DOHH2 (cell line): Measurements from ENCODE around the gene CHCHD3.

ENCODE experiments used
- H3F3A ChIP-seq: fragments of 200-600 bp; sonication (generic), shearing (Covaris generic); 2 replicates; pipeline ENCODE4 v1.6.0; 2016; ENCODE audit warnings: antibody characterized with exemption, mild to moderate bottlenecking; ENCODE audit not compliant: control insufficient read depth, insufficient read depth
- H3K27ac ChIP-seq: fragments of 200-600 bp; sonication (generic); 2 replicates; pipeline ENCODE4 v1.5.1; 2014; ENCODE audit warnings: low read depth, mild to moderate bottlenecking, low read length, moderate library complexity
- H3K27me3 ChIP-seq: fragments of 200-600 bp; sonication (generic); 2 replicates; pipeline ENCODE4 v1.6.1; 2014; ENCODE audit warnings: mild to moderate bottlenecking, low read length, mixed read lengths; ENCODE audit not compliant: control insufficient read depth
- H3K36me3 ChIP-seq: fragments of 200-600 bp; sonication (generic); 2 replicates; pipeline ENCODE4 v1.6.1; 2014; ENCODE audit warnings: mild to moderate bottlenecking, low read length, moderate library complexity, mixed read lengths; ENCODE audit not compliant: control insufficient read depth
- H3K4me1 ChIP-seq: fragments of 200-600 bp; sonication (generic); 2 replicates; pipeline ENCODE4 v1.6.1; 2014; ENCODE audit warnings: mild to moderate bottlenecking, low read length, mixed read lengths; ENCODE audit not compliant: control insufficient read depth
- H3K4me2 ChIP-seq: fragments of 200-600 bp; sonication (generic); 2 replicates; pipeline ENCODE4 v1.6.0; 2014; ENCODE audit warnings: mild to moderate bottlenecking, low read length, moderate library complexity
- H3K4me3 ChIP-seq: fragments of 200-600 bp; sonication (generic); 2 replicates; pipeline ENCODE4 v1.5.1; 2014; ENCODE audit warnings: mild to moderate bottlenecking, low read length, mixed read lengths
- H3K79me2 ChIP-seq: fragments of 200-600 bp; sonication (generic); 2 replicates; pipeline ENCODE4 v1.6.1; 2014; ENCODE audit warnings: mild to moderate bottlenecking, low read length, mixed read lengths; ENCODE audit not compliant: control insufficient read depth
- H3K9me2 ChIP-seq: fragments of 200-600 bp; sonication (generic); replicated peaks from 2 replicates; pipeline ENCODE4 v1.6.1; 2014; ENCODE audit warnings: mild to moderate bottlenecking, low read length, mixed read lengths; ENCODE audit not compliant: control insufficient read depth
- H3K9me3 ChIP-seq: fragments of 200-600 bp; sonication (generic); 2 replicates; pipeline ENCODE4 v1.6.1; 2014; ENCODE audit warnings: antibody characterized with exemption, low read length, mixed read lengths; ENCODE audit not compliant: control insufficient read depth, insufficient read depth
- H4K20me1 ChIP-seq: fragments of 200-600 bp; sonication (generic); 2 replicates; pipeline ENCODE4 v1.6.0; 2014; ENCODE audit warnings: low read depth, mild to moderate bottlenecking, antibody characterized with exemption, low read length, moderate library complexity; ENCODE audit not compliant: control insufficient read depth, insufficient read depth
- EZH2phosphoT487 ChIP-seq: fragments of 200-600 bp; sonication (generic); IDR thresholded peaks from 2 replicates; pipeline ENCODE4 v1.6.1; 2017; ENCODE audit warnings: borderline replicate concordance, mild to moderate bottlenecking, antibody characterized with exemption, low read length, moderate library complexity, mixed read lengths
- TF ChIP-seq, protein P1 (sequence below): fragments of 200-600 bp; sonication (generic); IDR thresholded peaks from one replicate; pipeline ENCODE4 v1.5.1; 2014; ENCODE audit warnings: antibody characterized with exemption, mild to moderate bottlenecking, low read depth, low read length; ENCODE audit not compliant: poor library complexity, severe bottlenecking

Gene CHCHD3

GRCh38 chr7:133124974-133125373 lies 43.1 kb upstream of the CHCHD3 start:
- Histone ChIP-seq H3K9me3 (no peaks in the 10 kb centered on the region), H3K27ac (no peak overlapping the region), H3K4me3 (no peak overlapping the region), H3K27me3 (no peaks in the 10 kb centered on the region), H3K36me3 (no peaks in the 10 kb centered on the region), H3F3A (no peaks in the 10 kb centered on the region), H3K79me2 (no peaks in the 10 kb centered on the region), H3K4me1 (no peaks in the 10 kb centered on the region), H4K20me1 (no peaks in the 10 kb centered on the region), H3K9me2 (no peaks in the 10 kb centered on the region), H3K4me2 (no peak overlapping the region)
- TF ChIP-seq EZH2phosphoT487, result no peak
- TF ChIP-seq, protein P1, sequence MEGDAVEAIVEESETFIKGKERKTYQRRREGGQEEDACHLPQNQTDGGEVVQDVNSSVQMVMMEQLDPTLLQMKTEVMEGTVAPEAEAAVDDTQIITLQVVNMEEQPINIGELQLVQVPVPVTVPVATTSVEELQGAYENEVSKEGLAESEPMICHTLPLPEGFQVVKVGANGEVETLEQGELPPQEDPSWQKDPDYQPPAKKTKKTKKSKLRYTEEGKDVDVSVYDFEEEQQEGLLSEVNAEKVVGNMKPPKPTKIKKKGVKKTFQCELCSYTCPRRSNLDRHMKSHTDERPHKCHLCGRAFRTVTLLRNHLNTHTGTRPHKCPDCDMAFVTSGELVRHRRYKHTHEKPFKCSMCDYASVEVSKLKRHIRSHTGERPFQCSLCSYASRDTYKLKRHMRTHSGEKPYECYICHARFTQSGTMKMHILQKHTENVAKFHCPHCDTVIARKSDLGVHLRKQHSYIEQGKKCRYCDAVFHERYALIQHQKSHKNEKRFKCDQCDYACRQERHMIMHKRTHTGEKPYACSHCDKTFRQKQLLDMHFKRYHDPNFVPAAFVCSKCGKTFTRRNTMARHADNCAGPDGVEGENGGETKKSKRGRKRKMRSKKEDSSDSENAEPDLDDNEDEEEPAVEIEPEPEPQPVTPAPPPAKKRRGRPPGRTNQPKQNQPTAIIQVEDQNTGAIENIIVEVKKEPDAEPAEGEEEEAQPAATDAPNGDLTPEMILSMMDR, result no peak

- no peaks in the 10 kb centered on the region for H4K20me1 ChIP-seq
- H3F3A ChIP-seq, result no peaks in the 10 kb centered on the region
- no peaks in the 10 kb centered on the region for H3K4me1 ChIP-seq
- no peaks in the 10 kb centered on the region for H3K79me2 ChIP-seq
- no peak overlapping the region for H3K4me3 ChIP-seq
- no peaks in the 10 kb centered on the region; the same call in 1 of the 2 replicates for H3K27me3 ChIP-seq
- H3K9me3 ChIP-seq, result no peaks in the 10 kb centered on the region
- TF ChIP-seq, protein P1, result no peak
- no peaks in the 10 kb centered on the region for H3K36me3 ChIP-seq
- H3K27ac ChIP-seq, result no peak overlapping the region
- H3K9me2 ChIP-seq, result no peaks in the 10 kb centered on the region
- H3K4me2 ChIP-seq, result no peak overlapping the region
These were observed 39.4 kb upstream of the CHCHD3 start for GRCh38 chr7:133121175-133121844.

GRCh38 chr7:133119067-133119466 lies 37.2 kb upstream of the CHCHD3 start:
- Histone ChIP-seq H3F3A (no peaks in the 10 kb centered on the region), H3K27me3 (peaks cover 7% of the 10 kb centered on the region), H3K79me2 (no peaks in the 10 kb centered on the region), H3K4me2 (no peak overlapping the region), H3K27ac (no peak overlapping the region), H3K4me1 (no peaks in the 10 kb centered on the region), H3K36me3 (no peaks in the 10 kb centered on the region), H3K4me3 (no peak overlapping the region), H4K20me1 (no peaks in the 10 kb centered on the region), H3K9me2 (no peaks in the 10 kb centered on the region), H3K9me3 (no peaks in the 10 kb centered on the region)
- no peak for TF ChIP-seq EZH2phosphoT487
- TF ChIP-seq, protein P1, result no peak
